Peyer's patch (tissue), 4 donors: ENCODE results near the gene MAML2. TPM values are rescaled to one million over a fixed set of nuclear protein-coding genes. Genes with fewer than 3 reads are reported as not detected.
A peak's percentile ranks its signal among the peaks of the same experiment; 100 is the strongest.

Experiments
- DNase-seq, 3 donors: peaks; one replicate each; pipeline ENCODE4 v3.0.0-alpha.2; 2017 to 2019
- H3K27ac ChIP-seq, 4 donors: fragments of 200-600 bp; sonication (generic); one replicate each; pipeline ENCODE4 v1.5.1; 2016 to 2019
- H3K27me3 ChIP-seq, 2 donors: fragments of 200-600 bp; sonication (generic); one replicate each; pipeline ENCODE4 v1.5.1; 2019
- H3K36me3 ChIP-seq, 3 donors: fragments of 200-600 bp; sonication (generic); one replicate each; pipeline ENCODE4 v1.5.1; 2016 to 2019
- H3K4me1 ChIP-seq, 4 donors: fragments of 200-600 bp; sonication (generic); one replicate each; pipeline ENCODE4 v1.5.1; 2016 to 2019
- H3K4me3 ChIP-seq, 4 donors: fragments of 200-600 bp; sonication (generic); 1 replicate in 3 of 4; 2 replicates in 1 of 4; pipeline ENCODE4 v1.5.1; 2016 to 2019; ENCODE audit warnings: mild to moderate bottlenecking in 1 of 4
- H3K9me3 ChIP-seq, 4 donors: fragments of 200-600 bp; sonication (generic); one replicate each; pipeline ENCODE4 v1.5.1; 2016 to 2019; ENCODE audit warnings: mild to moderate bottlenecking in 1 of 4
- POLR2A ChIP-seq, 2 donors: fragments of 450-650 bp; IDR thresholded peaks; one replicate each; pipeline ENCODE4 v1.5.1; 2017; ENCODE audit warnings: antibody characterized with exemption in 2 of 2, mild to moderate bottlenecking in 2 of 2, moderate library complexity in 2 of 2
- total RNA-seq, 4 donors: library from RNA; depleted of rRNA; stranded (reverse); fragments of >200 nt; gene quantifications; one replicate each; pipeline ENCODE4 v1.1.0, GENCODE V29; 2016
- TF ChIP-seq, protein P1 (sequence below), 6 experiments: fragments of 450-650 bp in 4 of 6; fragments of 200-600 bp in 2 of 6; sonication (generic) in 1 of 6; IDR thresholded peaks; one replicate each; pipeline ENCODE4 v1.5.1; 2017 to 2019; ENCODE audit warnings: antibody characterized with exemption in 6 of 6, mild to moderate bottlenecking in 3 of 6, moderate library complexity in 1 of 6

The MAML2 gene
- total RNA-seq, 4 donors from 2014 or later, result 8.4 to 60.2 (median 22.7) TPM

DNA sequence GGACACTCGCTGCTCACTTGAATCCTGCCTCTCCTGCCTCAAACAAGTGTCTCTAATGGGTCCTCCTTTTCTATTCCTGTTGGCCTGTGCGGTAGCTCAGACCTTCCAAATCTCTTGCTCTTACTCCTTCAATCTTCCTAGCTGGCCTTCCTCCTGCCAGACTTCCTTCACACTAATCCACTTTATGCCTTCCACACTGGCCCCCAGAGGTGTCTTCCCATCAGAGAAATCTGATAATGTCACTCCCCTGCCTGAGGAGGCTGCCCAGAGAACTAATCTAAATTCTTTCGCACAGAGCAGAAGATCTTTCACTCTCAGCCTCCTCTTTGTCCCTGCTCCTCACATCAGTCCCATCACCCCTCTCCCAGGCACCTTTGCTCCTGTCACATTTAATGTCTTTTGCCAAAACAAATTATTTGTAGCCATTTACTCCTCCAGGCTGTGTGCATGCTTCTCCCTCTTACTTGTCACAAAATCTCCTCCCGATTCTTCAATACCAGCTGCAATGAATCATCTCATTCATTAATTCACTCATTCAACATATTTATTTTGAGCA lies 175.7 kb downstream of the MAML2 start:
- H3K4me3 ChIP-seq, result no peak overlapping the region

DNA sequence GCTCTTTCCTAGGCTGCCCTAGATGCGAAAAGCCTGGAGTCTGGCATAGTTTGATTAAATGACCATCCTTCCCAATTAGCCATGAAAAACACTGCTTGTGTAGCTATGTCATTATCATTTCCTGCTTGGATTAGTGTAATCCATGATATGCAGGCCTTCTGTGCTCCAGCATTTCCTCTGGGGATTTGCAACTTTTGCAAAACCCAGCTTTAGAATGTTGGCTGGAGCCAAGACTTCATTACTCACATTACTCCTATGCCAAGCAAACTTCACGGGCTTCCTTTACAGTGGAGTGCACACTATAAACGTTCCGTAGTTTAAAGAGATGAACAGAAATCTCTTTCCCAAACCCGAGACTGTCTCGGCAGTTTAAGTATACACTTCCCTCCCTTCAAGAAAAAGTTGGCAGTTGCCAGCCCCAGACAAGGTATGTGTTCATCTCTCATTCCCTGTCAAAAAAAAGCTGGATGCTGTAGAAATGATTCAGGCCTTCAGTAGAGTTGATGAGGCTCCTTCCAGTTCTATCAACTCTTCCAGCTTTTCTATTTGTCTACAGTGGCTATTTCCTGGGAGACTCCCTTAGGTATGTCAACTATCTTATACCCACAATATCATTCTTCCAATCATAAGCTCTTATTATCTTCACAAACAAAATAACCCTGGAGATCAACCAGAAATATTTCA lies 180.0 kb downstream of the MAML2 start:
- Histone ChIP-seq H3K9me3 (no peaks in the 10 kb centered on the region), H3K27ac (peak overlapping the region in 3 of 4 donors; percentile 1 to 50 (median 18)), H3K4me3 (no peak overlapping the region), H3K36me3 (no peaks in the 10 kb centered on the region), H3K27me3 (no peaks in the 10 kb centered on the region), H3K4me1 (peaks cover 0 to under 1% (median 0%) of the 10 kb centered on the region in 4 donors)
- TF ChIP-seq, protein P1, sequence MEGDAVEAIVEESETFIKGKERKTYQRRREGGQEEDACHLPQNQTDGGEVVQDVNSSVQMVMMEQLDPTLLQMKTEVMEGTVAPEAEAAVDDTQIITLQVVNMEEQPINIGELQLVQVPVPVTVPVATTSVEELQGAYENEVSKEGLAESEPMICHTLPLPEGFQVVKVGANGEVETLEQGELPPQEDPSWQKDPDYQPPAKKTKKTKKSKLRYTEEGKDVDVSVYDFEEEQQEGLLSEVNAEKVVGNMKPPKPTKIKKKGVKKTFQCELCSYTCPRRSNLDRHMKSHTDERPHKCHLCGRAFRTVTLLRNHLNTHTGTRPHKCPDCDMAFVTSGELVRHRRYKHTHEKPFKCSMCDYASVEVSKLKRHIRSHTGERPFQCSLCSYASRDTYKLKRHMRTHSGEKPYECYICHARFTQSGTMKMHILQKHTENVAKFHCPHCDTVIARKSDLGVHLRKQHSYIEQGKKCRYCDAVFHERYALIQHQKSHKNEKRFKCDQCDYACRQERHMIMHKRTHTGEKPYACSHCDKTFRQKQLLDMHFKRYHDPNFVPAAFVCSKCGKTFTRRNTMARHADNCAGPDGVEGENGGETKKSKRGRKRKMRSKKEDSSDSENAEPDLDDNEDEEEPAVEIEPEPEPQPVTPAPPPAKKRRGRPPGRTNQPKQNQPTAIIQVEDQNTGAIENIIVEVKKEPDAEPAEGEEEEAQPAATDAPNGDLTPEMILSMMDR (IDR thresholded peaks at IDR 0.05), result no peak
- TF ChIP-seq POLR2A (IDR thresholded peaks at IDR 0.05), result no peak
- no peak for DNase-seq

More for the DNA sequence above, 175.7 kb downstream of the MAML2 start:
- Histone ChIP-seq H3K36me3 (no peaks in the 10 kb centered on the region), H3K4me1 (peaks cover 0 to 3% (median 0%) of the 10 kb centered on the region in 4 donors), H3K9me3 (no peaks in the 10 kb centered on the region), H3K27me3 (no peaks in the 10 kb centered on the region), H3K27ac (no peak overlapping the region)
- DNase-seq, result no peak
- TF ChIP-seq, protein P1 (IDR thresholded peaks at IDR 0.05), result no peak
- no peak for TF ChIP-seq POLR2A (IDR thresholded peaks at IDR 0.05)

GRCh38 chr11:96161307-96162089 lies 181.5 kb downstream of the MAML2 start:
- H3K27me3 ChIP-seq, result no peaks in the 10 kb centered on the region
- no peaks in the 10 kb centered on the region for H3K9me3 ChIP-seq
- peak overlapping the region in 2 of 4 donors; percentile 30 to 38 for H3K27ac ChIP-seq
- H3K36me3 ChIP-seq, result no peaks in the 10 kb centered on the region
- peaks cover 0 to 15% (median 2%) of the 10 kb centered on the region in 4 donors for H3K4me1 ChIP-seq
- no peak for DNase-seq
- TF ChIP-seq, protein P1 (IDR thresholded peaks at IDR 0.05), result no peak
- no peak for TF ChIP-seq POLR2A (IDR thresholded peaks at IDR 0.05)
- no peak overlapping the region for H3K4me3 ChIP-seq

DNA sequence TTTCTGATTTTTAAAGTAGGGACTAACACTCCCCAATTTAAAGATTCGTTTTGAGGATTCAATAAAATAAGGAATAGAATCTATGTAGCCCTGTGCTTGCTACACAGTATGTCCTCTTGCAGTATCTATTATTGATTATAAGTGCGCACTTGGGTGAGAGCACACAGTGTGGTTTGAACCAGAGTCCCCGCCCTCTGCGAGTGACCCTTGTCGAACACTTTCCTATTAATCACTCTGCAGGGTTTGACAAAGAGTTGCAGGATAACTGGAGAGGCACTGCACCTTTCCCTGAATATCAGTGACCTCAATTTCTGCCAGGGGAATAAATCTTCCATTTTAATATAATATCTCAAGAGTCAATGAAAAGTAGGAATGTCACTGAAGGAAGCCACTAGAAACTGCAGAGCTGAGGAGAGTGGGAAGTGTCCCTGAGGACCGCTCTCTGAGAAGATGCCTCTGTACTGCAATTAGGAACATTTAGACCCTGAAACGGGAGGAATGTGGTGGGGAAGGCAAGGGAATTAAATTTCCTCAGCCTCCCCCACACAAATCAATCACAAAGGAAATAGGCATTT lies 182.2 kb downstream of the MAML2 start:
- H3K36me3 ChIP-seq, result no peaks in the 10 kb centered on the region
- peaks cover 0 to 21% (median 6%) of the 10 kb centered on the region in 4 donors for H3K4me1 ChIP-seq
- H3K27ac ChIP-seq, result peak overlapping the region in 2 of 4 donors; percentile 30 to 38
- no peak for TF ChIP-seq POLR2A (IDR thresholded peaks at IDR 0.05)
- TF ChIP-seq, protein P1 (IDR thresholded peaks at IDR 0.05), result no peak
- H3K9me3 ChIP-seq, result no peaks in the 10 kb centered on the region
- H3K27me3 ChIP-seq, result no peaks in the 10 kb centered on the region
- no peak overlapping the region for H3K4me3 ChIP-seq
- DNase-seq, result no peak

DNA sequence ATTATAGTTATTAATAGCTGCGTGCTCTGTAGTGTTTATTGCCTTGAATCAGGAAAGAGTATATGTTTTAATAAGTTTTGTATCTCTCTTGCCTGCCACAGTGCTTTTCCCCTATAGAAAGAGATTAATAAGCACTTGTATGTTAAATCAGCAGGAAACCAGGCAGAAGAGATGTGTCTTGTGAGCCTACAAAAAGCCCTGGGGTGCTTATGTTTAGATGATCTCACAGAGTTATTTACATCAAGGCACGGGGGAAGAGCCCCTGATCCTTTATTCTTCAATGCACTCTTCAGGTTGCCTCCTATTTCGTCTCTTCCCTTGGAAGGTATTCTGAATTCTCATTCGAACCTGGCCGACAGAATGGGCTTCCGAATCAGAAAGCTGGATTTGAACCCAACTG lies 183.0 kb downstream of the MAML2 start:
- peaks cover 0 to 25% (median 7%) of the 10 kb centered on the region in 4 donors for H3K4me1 ChIP-seq
- H3K4me3 ChIP-seq, result no peak overlapping the region
- no peaks in the 10 kb centered on the region for H3K27me3 ChIP-seq
- no peak for TF ChIP-seq POLR2A (IDR thresholded peaks at IDR 0.05)
- TF ChIP-seq, protein P1 (IDR thresholded peaks at IDR 0.05), result no peak
- no peaks in the 10 kb centered on the region for H3K9me3 ChIP-seq
- DNase-seq, result no peak
- no peaks in the 10 kb centered on the region for H3K36me3 ChIP-seq
- no peak overlapping the region for H3K27ac ChIP-seq
